Muscle layer of duodenum (tissue), 2 donors: ENCODE data around the gene LHX3.
"Not testable (repeated sequence)": the region's sequence is repeated elsewhere in the genome, so short reads cannot be mapped to it uniquely, and the experiment has no call there.

ENCODE experiments used
- H3K27ac ChIP-seq: one replicate; pipeline ENCODE4 v1.7.0; 2013; ENCODE audit warnings: mild to moderate bottlenecking, low read length
- H3K27me3 ChIP-seq: one replicate; pipeline ENCODE4 v1.7.0; 2013; ENCODE audit warnings: low read depth, mild to moderate bottlenecking, control low read depth, low read length
- H3K36me3 ChIP-seq, 2 donors: one replicate each; pipeline ENCODE4 v1.7.0; 2013; ENCODE audit warnings: low read length in 2 of 2, control low read depth in 1 of 2, mild to moderate bottlenecking in 1 of 2; ENCODE audit not compliant: insufficient read depth in 2 of 2, control insufficient read depth in 1 of 2
- H3K4me1 ChIP-seq, 2 donors: one replicate each; pipeline ENCODE4 v1.7.0; 2013; ENCODE audit warnings: low read length in 2 of 2, mild to moderate bottlenecking in 2 of 2, control low read depth in 1 of 2, moderate library complexity in 1 of 2; ENCODE audit not compliant: insufficient read depth in 2 of 2, control insufficient read depth in 1 of 2
- H3K4me3 ChIP-seq, 2 donors: one replicate each; pipeline ENCODE4 v1.7.0; 2013; ENCODE audit warnings: low read length in 2 of 2, low read depth in 1 of 2, mild to moderate bottlenecking in 1 of 2
- H3K9me3 ChIP-seq, 2 donors: one replicate each; pipeline ENCODE4 v1.7.0; 2013; ENCODE audit warnings: low read length in 2 of 2, control low read depth in 1 of 2, mild to moderate bottlenecking in 1 of 2; ENCODE audit not compliant: control insufficient read depth in 1 of 2
- donor health status: healthy.

The LHX3 gene

GRCh38 chr9:136239135-136239982, 34.4 kb upstream of the LHX3 start:
- Histone ChIP-seq H3K27ac (no peak overlapping the region), H3K4me3 (no peak overlapping the region), H3K4me1 (peaks cover 2 to 6% of the 10 kb centered on the region in 2 donors), H3K9me3 (no peaks in the 10 kb centered on the region), H3K27me3 (no peaks in the 10 kb centered on the region), H3K36me3 (peaks cover 0 to 18% of the 10 kb centered on the region in 2 donors)

GRCh38 chr9:136238342-136238732, 33.4 kb upstream of the LHX3 start:
- peaks cover 0 to 5% of the 10 kb centered on the region in 2 donors for H3K4me1 ChIP-seq
- H3K27ac ChIP-seq, result no peak overlapping the region
- H3K36me3 ChIP-seq, result peaks cover 2 to 18% of the 10 kb centered on the region in 2 donors
- H3K4me3 ChIP-seq, result no peak overlapping the region
- H3K9me3 ChIP-seq, result no peaks in the 10 kb centered on the region
- no peaks in the 10 kb centered on the region for H3K27me3 ChIP-seq

GRCh38 chr9:136237486-136238341, 32.8 kb upstream of the LHX3 start:
- H3K27ac ChIP-seq, result no peak overlapping the region
- H3K36me3 ChIP-seq, result peaks cover 2 to 18% of the 10 kb centered on the region in 2 donors
- H3K27me3 ChIP-seq, result no peaks in the 10 kb centered on the region
- H3K4me1 ChIP-seq, result peaks cover 0 to 5% of the 10 kb centered on the region in 2 donors
- H3K9me3 ChIP-seq, result no peaks in the 10 kb centered on the region
- no peak overlapping the region for H3K4me3 ChIP-seq

DNA sequence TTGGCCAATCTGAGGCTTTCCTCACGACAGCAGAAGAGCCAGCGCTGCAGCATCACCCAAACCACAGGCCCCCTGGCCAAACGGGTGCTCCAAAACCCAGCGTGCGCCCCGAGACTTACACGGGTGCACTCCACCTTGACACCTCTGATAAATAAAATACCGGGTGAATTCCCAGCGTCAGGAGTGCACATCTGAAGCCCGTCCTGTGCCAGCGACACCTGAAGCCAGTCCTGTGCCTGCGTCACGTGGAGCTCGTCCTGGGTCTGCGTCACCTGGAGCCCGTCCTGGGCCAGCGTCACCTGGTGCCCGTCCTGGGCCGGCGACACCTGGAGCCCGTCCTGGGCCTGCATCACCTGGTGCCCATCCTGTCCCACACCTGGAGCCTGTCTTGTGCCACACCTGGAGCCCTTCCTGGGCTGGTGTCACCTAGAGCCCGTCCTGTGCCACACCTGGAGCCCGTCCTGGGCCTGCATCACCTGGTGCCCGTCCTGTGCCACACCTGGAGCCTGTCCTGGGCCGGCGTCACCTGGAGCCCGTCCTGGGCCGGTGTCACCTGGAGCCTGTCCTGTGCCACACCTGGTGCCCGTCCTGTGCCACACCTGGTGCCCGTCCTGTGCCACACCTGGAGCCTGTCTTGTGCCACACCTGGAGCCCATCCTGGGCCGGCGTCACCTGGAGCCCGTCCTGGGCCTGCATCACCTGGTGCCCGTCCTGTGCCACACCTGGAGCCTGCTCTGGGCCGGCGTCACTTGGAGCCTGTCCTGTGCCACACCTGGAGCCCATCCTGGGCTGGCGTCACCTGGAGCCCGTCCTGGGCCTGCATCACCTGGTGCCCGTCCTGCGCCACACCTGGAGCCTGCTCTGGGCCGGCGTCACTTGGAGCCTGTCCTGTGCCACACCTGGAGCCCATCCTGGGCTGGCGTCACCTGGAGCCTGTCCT, 31.8 kb upstream of the LHX3 start:
- not testable (repeated sequence) for H3K27me3 ChIP-seq, H3K4me1 ChIP-seq, H3K9me3 ChIP-seq, H3K27ac ChIP-seq, H3K4me3 ChIP-seq
- peaks cover 2 to 18% of the 10 kb centered on the region in 2 donors for H3K36me3 ChIP-seq

DNA sequence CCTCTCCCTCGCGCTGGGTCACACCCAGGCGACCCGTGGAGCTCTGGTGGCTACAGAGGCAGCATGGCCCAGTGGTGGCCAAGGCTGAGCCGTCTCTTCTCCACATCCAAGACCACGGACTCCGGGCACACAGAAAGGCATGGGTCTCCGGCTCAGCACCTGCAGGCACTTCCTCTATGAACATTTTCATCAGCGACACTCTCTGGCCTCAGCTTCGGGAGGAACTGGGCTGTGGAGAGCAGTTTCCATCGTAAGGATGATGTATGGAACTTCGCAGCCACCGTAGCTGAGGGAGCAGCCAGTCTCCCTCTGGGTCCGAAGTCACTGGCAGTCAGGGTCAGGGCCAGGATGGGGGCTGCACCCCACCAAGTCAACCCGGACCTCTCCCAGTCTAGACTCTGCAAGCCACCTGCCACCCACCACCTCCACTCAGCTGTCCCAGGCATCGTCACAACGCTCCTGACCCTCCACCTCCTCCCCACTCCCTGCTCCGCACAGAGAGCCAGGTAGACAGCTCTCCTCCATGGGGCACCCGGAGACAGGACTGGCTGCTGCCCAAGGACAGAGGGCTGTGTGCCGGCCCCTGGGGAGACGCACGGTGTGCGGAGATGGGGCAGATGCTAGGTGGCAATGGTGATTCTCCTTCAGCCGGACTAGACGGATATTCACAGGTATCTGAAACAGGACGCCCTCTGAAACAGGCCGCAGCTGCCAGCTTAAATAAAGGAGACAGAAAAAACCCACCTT, 31.0 kb upstream of the LHX3 start:
- H3K4me3 ChIP-seq, result no peak overlapping the region
- H3K9me3 ChIP-seq, result no peaks in the 10 kb centered on the region
- H3K27me3 ChIP-seq, result no peaks in the 10 kb centered on the region
- H3K27ac ChIP-seq, result no peak overlapping the region
- H3K36me3 ChIP-seq, result peaks cover 2 to 18% of the 10 kb centered on the region in 2 donors
- peaks cover 0 to 5% of the 10 kb centered on the region in 2 donors for H3K4me1 ChIP-seq

GRCh38 chr9:136235171-136235570, 30.2 kb upstream of the LHX3 start:
- H3K36me3 ChIP-seq, result peaks cover 2 to 18% of the 10 kb centered on the region in 2 donors
- no peak overlapping the region for H3K4me3 ChIP-seq
- peaks cover 0 to 5% of the 10 kb centered on the region in 2 donors for H3K4me1 ChIP-seq
- H3K27ac ChIP-seq, result no peak overlapping the region
- no peaks in the 10 kb centered on the region for H3K27me3 ChIP-seq
- H3K9me3 ChIP-seq, result no peaks in the 10 kb centered on the region

- Histone ChIP-seq H3K36me3 (peaks cover 2 to 18% of the 10 kb centered on the region in 2 donors), H3K27ac (no peak overlapping the region), H3K9me3 (no peaks in the 10 kb centered on the region), H3K4me3 (no peak overlapping the region), H3K4me1 (peaks cover 0 to 2% of the 10 kb centered on the region in 2 donors), H3K27me3 (no peaks in the 10 kb centered on the region)
These were observed 29.7 kb upstream of the LHX3 start for GRCh38 chr9:136234597-136234996.

DNA sequence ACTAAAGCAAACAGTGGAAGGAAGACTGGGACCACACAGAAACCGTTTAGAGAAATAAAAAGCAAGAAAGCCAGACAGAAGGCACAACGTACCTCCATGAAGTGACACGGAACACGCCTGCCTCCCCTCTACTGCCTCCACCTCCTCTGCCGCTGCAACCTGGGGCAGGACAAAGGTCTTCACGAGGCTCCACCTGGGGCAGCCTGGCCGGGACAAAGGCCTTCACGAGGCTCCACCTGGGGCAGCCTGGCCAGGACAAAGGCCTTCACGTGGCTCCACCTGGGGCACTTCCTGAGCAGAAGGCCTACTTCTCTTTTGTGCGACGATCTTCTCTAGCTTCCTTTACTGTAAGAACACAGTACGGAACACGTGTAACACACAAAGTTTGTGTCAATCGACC, 28.9 kb upstream of the LHX3 start:
- Histone ChIP-seq H3K27me3 (no peaks in the 10 kb centered on the region), H3K4me3 (no peak overlapping the region), H3K27ac (no peak overlapping the region), H3K9me3 (no peaks in the 10 kb centered on the region), H3K4me1 (no peaks in the 10 kb centered on the region), H3K36me3 (peaks cover 2 to 18% of the 10 kb centered on the region in 2 donors)

DNA sequence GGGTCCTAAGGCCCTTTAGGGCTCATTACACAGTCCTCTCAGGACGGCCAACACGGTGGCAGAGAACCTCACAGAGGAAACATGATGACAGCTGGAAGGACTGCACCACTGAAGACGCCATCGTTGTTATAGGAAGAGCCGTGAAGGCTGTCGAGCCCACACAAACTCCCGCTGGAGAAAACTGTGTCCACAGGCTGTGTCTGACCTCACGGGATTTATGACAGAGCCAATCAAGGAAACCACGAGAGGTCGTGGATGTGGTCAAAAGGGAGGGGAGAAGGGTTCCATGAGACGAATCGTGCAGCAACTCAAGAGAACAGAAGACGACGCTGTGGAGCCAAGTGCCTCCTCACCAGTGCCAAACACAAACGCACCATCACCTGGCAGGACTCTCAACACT, 28.5 kb upstream of the LHX3 start:
- H3K27ac ChIP-seq, result no peak overlapping the region
- H3K4me1 ChIP-seq, result no peaks in the 10 kb centered on the region
- H3K9me3 ChIP-seq, result no peaks in the 10 kb centered on the region
- H3K4me3 ChIP-seq, result no peak overlapping the region
- H3K27me3 ChIP-seq, result no peaks in the 10 kb centered on the region
- H3K36me3 ChIP-seq, result peaks cover 2 to 18% of the 10 kb centered on the region in 2 donors

- Histone ChIP-seq H3K4me3 (no peak overlapping the region), H3K36me3 (peaks cover 2 to 18% of the 10 kb centered on the region in 2 donors), H3K27ac (no peak overlapping the region), H3K9me3 (no peaks in the 10 kb centered on the region), H3K27me3 (no peaks in the 10 kb centered on the region), H3K4me1 (no peaks in the 10 kb centered on the region)
These were observed 28.0 kb upstream of the LHX3 start for GRCh38 chr9:136232969-136233368.
